HG03103 (cell line): ENCODE results near the gene SPIB.
"Not testable (repeated sequence)": the region's sequence is repeated elsewhere in the genome, so short reads cannot be mapped to it uniquely, and the experiment has no call there.

ENCODE experiments used
- ATAC-seq: cut with Tn5 transposase; IDR thresholded peaks from one replicate; pipeline ENCODE4 v1.9.1; 2021; ENCODE audit warnings: low read depth; ENCODE audit not compliant: unreplicated experiment

SPIB gene

GRCh38 chr19:50465000-50465399, 46.3 kb downstream of the SPIB start:
- no peak for ATAC-seq

- no peak for ATAC-seq
Measured at GRCh38 chr19:50465986-50466705, 47.4 kb downstream of the SPIB start.

GRCh38 chr19:50466706-50467039, 47.9 kb downstream of the SPIB start:
- no peak for ATAC-seq

GRCh38 chr19:50467566-50467965, 48.8 kb downstream of the SPIB start:
- ATAC-seq, result no peak

- no peak for ATAC-seq
Measured at GRCh38 chr19:50468818-50469217, 50.1 kb downstream of the SPIB start.

- ATAC-seq, result not testable (repeated sequence)
Measured at GRCh38 chr19:50473336-50473735, 54.6 kb downstream of the SPIB start.

GRCh38 chr19:50475101-50475568, 56.4 kb downstream of the SPIB start:
- ATAC-seq, result no peak

- no peak for ATAC-seq
Measured at GRCh38 chr19:50475736-50476223, 57.0 kb downstream of the SPIB start.

GRCh38 chr19:50476224-50476906, 57.6 kb downstream of the SPIB start, which contains the start of the genes EMC10 and GARIN5A:
TSS of gene EMC10 (plus strand) at chr19:50476507. CDS start at chr19:50476545, 38 bp downstream.
TSS of gene GARIN5A (minus strand) at chr19:50476848. CDS start at chr19:50476388, 460 bp downstream.
- ATAC-seq, result peak; percentile 76

GRCh38 chr19:50476907-50477238, 58.1 kb downstream of the SPIB start:
- ATAC-seq, result no peak

- no peak for ATAC-seq
Measured at GRCh38 chr19:50477751-50478515, 59.2 kb downstream of the SPIB start.

- ATAC-seq, result no peak
Measured at GRCh38 chr19:50478901-50479715, 60.4 kb downstream of the SPIB start.

- no peak for ATAC-seq
Measured at GRCh38 chr19:50479761-50480251, 61.1 kb downstream of the SPIB start.

- no peak for ATAC-seq
Measured at GRCh38 chr19:50480281-50481111, 61.8 kb downstream of the SPIB start.
